HG03066 (cell line): ENCODE data around the gene TBC1D25.

ENCODE experiments used
- ATAC-seq: cut with Tn5 transposase; IDR thresholded peaks from one replicate; pipeline ENCODE4 v1.9.1; 2021; ENCODE audit warnings: low read depth; ENCODE audit not compliant: unreplicated experiment

Gene TBC1D25

GRCh38 chrX:48558271-48558670, 18.8 kb downstream of the TBC1D25 start:
- ATAC-seq: no peak

- ATAC-seq: no peak
Observed at GRCh38 chrX:48559636-48560035, 20.1 kb downstream of the TBC1D25 start.

DNA sequence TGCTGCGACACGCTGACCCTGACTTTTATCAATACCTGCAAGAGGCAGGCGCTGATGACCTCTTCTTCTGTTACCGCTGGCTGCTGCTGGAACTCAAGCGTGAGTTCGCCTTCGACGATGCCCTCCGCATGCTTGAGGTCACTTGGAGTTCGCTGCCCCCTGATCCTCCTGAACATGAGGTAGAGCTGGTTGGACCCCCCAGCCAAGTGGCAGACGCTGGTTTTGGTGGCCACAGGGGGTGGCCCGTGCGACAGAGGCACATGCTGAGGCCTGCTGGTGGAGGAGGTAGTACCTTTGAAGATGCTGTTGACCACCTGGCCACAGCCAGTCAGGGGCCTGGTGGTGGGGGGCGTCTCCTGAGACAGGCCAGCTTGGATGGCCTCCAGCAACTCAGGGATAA, 20.5 kb downstream of the TBC1D25 start:
- no peak for ATAC-seq

- no peak for ATAC-seq
Observed at GRCh38 chrX:48560681-48561080, 21.2 kb downstream of the TBC1D25 start.

DNA sequence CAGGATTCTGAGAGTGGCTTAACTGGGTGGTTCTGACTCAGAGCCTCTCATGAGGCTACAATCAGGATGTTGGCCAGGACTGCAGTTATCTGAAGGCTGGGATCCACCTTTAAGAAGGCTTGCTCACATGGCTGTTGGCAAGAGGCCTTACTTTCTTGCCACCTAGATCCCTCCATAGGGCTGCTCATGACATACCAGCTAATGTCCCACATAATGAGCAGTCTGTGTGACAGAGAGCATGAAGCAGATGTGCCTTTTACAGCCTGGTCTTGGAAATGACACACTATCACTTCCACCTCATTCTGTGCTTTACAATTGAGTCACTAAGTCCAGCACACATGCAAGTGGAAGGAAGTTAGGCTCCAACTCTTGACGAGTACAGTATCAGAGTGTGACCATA, 30.4 kb downstream of the TBC1D25 start:
- ATAC-seq: no peak

- no peak for ATAC-seq
Observed at GRCh38 chrX:48573690-48574269, 34.3 kb downstream of the TBC1D25 start.

DNA sequence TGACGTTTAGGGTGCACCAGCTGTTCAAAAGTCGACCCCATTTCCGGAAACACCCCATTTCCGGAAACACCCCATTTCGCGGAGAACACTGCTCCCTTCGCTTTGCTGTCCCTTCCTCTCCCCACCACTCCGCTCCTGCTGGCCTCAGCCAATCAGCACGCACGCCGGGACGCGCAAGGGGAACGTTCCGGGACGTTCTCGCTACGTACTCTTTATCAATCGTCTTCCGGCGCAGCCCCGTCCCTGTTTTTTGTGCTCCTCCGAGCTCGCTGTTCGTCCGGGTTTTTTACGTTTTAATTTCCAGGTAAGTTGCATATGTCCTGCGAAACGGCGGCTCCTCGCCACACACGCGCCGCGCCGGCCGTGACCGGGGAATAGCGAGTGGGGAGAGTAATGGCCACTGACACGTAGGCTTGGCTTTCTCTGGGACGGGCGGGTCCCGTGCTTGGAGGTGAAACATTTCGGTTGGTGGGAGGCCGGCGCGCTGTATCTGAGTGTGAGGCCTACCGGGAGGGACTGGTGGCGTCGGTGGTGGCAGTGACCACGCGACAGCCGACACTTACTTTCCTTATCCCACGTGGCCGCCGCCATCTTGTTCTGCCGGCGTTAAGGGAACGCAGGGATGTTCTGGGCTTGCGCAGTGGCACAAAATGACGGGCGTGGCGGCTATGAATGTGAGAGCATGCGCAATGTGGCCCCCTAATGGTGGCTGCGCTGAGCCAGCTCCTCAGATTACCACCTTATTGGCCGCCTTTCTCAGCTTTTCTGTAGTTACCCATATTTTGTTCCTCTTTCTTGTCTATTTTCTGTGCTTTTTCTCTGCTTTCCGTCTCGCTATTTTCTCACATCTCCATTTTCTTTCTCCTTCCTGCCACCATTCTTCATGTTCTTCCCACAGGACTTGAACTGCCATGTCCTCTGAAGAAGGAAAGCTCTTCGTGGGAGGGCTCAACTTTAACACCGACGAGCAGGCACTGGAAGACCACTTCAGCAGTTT, 35.1 kb downstream of the TBC1D25 start, which contains the start of gene RBM3:
Gene RBM3 (plus strand): TSS at position 215 of the 997 bp plus-strand sequence. CDS start 697 bp downstream, at position 912.
- ATAC-seq: peak; percentile 87

GRCh38 chrX:48575642-48576041, 36.1 kb downstream of the TBC1D25 start:
- ATAC-seq: no peak

DNA sequence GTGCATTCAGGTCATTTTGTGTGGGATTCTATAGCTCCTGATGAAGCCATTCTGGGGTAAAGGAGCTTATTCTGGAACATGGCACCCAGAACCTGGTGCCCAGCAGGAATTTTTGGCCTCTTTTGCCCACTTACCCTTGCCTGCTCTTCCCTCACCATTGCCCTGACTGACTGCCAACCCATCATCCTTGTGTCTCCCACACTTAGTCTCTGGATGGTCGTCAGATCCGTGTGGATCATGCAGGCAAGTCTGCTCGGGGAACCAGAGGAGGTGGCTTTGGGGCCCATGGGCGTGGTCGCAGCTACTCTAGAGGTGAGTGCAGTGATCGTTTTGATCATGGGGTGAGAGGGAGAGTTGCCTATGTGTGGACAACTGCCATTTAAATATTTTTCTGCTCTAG, 36.6 kb downstream of the TBC1D25 start:
- ATAC-seq: no peak

DNA sequence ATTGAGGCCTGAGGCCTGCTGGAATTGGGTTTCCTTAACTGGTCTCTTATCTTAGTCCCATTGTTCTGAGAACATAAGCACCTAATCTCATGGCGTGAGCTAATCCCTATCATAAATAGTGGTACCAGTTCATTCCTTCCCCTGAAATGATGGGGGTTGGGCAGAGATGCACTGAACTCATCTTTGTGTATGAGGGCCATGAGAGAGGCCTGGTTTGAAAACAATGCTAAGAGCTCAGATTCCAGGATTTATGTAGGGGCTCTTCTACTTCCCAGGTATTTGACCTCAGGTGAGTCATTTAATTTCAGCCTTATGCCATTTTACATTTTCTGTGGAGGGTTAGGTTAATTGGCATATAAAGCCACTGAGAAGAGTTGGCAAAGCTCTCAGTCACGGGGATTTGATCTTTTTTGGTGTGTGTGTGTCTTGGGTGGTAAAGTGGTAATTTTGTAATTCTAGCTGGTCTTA, 39.2 kb downstream of the TBC1D25 start:
- ATAC-seq: no peak

GRCh38 chrX:48579259-48579658, 39.7 kb downstream of the TBC1D25 start:
- ATAC-seq: no peak

GRCh38 chrX:48580662-48581061, 41.1 kb downstream of the TBC1D25 start:
- ATAC-seq: no peak

GRCh38 chrX:48584698-48585097, 45.2 kb downstream of the TBC1D25 start:
- ATAC-seq: no peak

GRCh38 chrX:48589482-48590162, 50.1 kb downstream of the TBC1D25 start:
- no peak for ATAC-seq

DNA sequence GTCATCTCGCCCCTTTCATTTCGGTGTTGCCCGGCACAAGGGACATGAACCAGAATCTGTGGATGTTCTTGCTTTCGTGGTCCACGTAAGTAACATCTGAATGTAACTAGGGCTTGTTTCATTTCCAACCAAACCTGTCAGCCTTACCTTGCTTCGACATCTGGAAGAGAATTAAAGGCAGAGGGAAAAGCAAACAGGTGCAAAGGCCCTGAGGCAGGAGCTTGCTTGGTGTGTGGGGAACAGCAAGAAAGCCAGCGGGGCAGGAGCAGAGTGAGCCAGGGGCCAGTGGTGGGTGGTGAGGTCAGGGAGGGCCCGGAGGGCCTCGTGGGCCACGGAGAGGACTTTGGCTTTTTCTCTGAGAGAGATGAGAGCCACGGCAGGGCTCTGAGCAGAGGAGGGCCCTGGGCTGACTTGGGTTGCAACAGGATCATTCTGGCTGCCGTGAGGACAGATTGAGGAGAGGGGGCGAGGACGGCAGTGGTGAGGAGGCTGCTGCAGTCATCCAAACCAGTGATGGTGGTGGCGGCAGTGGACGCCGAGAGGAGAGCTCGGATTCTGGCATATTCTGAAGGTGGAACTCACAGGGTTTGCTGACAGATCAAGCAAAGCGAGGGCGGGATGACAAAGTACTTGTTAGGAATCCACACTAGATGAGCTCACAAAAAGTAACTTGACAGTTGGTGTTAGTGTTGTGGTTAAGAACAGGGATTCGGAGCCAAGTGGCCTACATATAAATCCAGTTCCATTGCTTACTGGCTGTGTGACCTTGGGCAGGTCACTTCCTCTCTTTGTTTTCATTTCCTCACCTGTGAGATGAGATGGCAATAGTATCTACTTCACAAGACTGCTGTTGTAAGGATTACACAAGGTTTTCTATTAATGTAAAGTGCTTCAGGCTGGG, 50.9 kb downstream of the TBC1D25 start:
- ATAC-seq: no peak

- no peak for ATAC-seq
Observed at GRCh38 chrX:48591255-48591791, 51.8 kb downstream of the TBC1D25 start.

DNA sequence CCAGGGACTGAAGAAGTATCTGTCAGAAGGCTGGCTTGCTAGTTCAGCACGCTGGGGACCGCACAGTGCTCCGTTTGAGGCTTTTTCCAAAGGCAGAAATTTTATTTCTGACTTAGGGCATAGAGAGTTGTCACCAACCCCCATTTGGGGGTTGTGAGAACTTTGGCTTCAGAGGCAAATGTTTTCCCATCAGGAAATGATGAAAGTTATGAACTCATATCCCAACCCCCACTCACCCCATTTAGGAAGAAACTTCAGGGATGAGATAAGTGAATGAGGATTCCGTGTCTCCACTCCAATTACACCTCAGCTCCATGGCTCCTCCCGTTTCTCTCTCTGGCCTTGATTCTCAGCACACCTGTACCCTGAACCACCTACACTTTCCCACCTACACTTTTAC, 53.5 kb downstream of the TBC1D25 start:
- no peak for ATAC-seq

DNA sequence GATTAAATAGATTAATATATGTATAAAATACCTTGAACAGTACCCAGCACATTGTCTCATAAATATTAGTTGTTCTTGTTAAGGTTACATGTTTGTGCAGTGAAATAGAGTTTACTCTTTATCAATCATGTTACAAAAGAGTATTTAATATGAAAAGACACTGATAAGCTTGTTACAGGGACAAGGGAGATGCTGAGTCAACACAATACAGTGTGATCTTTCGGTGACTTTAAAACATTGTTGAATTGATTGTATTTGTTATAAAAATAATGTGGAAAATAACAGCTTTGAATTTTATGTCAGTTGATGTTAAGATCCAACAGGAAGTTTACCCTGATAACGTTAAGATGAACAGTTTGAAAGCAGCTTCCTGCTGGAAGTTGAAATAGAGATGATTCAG, 56.4 kb downstream of the TBC1D25 start:
- no peak for ATAC-seq

GRCh38 chrX:48597353-48598264, 58.1 kb downstream of the TBC1D25 start, which contains the start of gene WDR13:
TSS of gene WDR13 (plus strand) at chrX:48597492. CDS start at chrX:48597997, 505 bp downstream.
- ATAC-seq: peak; percentile 69
